Body of pancreas (tissue), 4 donors: Measurements from ENCODE around the gene ZNF384.

Experiments
- CTCF ChIP-seq, 7 experiments: fragments of 450-650 bp in 4 of 7; fragments of 200-600 bp in 3 of 7; sonication (generic) in 3 of 7; IDR thresholded peaks; one replicate each; pipeline ENCODE4 v1.5.1; 2016 to 2019; ENCODE audit warnings: antibody characterized with exemption in 7 of 7
- POLR2A ChIP-seq, 3 donors: fragments of 450-650 bp; IDR thresholded peaks; one replicate each; pipeline ENCODE4 v1.6.1; 2016; ENCODE audit warnings: antibody characterized with exemption in 3 of 3, mild to moderate bottlenecking in 2 of 3

GRCh38 chr12:6730169-6730568 is 41.0 kb upstream of the ZNF384 start:
- TF ChIP-seq CTCF (IDR thresholded peaks at IDR 0.05), result no peak
- no peak for TF ChIP-seq POLR2A (IDR thresholded peaks at IDR 0.05)
